ENCODE data around the gene GLRA3. TPM values are rescaled to one million over a fixed set of nuclear protein-coding genes. Genes with fewer than 3 reads are reported as not detected.

GLRA3 gene
- total and polyA plus RNA-seq, 10 of the 15 experiments (the other 5 are each of a cell fraction or from before 2014, with no cell fraction given): not detected

DNA sequence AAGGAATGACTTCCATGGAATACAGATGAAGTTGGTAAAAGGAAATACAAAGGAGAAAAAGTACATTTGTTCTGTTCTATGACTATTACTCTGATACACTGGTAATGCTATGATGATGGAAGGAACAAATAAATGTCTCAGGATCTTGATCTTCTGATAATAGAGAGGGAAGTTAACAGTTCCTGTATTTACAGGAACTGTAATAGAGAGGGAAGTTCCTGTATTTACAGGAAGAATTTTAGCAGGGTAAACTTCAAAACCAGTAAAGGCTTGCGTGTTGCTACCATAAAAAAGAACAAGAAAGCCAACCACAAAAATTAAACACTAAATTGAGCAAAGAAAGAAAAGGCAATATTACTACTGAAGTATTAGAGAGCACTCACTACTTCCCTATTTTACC lies 215.1 kb downstream of the GLRA3 start:
- POLR2A ChIA-PET: no interaction called here
- no TSS peak for BruUV-seq (replicated peaks)
- H3K4me1 ChIP-seq (ENCODE audit: control insufficient read depth, insufficient read depth, low read length): no peaks in the 10 kb centered on the region
- no peaks in the 10 kb centered on the region for H4K20me1 ChIP-seq (ENCODE audit: control insufficient read depth, insufficient read depth)
- no peaks in the 10 kb centered on the region for H3K79me2 ChIP-seq (ENCODE audit: control insufficient read depth, insufficient read depth, low read length)
- TF ChIP-seq NR2C1 (IDR thresholded peaks at IDR 0.05) (no peak), RCOR1 (conservative IDR thresholded peaks at IDR 0.05; ENCODE audit: low read depth, low read length) (no peak), POU2F2 (IDR thresholded peaks at IDR 0.05; ENCODE audit: borderline replicate concordance, low read depth, low read length) (no peak)
- DNase-seq (ENCODE audit: low read depth, low spot score) (no peak), FAIRE-seq (no peak), ATAC-seq (no peak)
- no peak overlapping the region for H3K9ac ChIP-seq (ENCODE audit: control insufficient read depth, insufficient read depth, low read length)
- H3K27ac ChIP-seq (ENCODE audit: control insufficient read depth, insufficient read depth): no peak overlapping the region
- SMC1A ChIA-PET (ENCODE audit: uncharacterized antibody, unreplicated experiment): no interaction called here
- no peaks in the 10 kb centered on the region for H3K36me3 ChIP-seq (ENCODE audit: control insufficient read depth in 2 of 2, insufficient read depth in 2 of 2, low read length in 1 of 2)
- CTCF ChIA-PET: no interaction called here
- no peaks in the 10 kb centered on the region; a peak in 1 of 4 replicates for H3K27me3 ChIP-seq (replicated peaks in 1 of 2; ENCODE audit: control insufficient read depth in 2 of 2, insufficient read depth in 2 of 2, low read length in 1 of 2)
- 0% methylated on average over 1 of the region's 1 CpG for WGBS (ENCODE audit: insufficient coverage, insufficient replicate concordance, low lambda C conversion rate, missing lambda C conversion rate)
- intact Hi-C loops (cut with micrococcal nuclease; ENCODE audit: unreplicated experiment) (no loop called here), in situ Hi-C loops (cut with MboI) (no loop called here)
- RAD21 ChIA-PET (ENCODE audit: unreplicated experiment): no interaction called here
- H2AFZ ChIP-seq (ENCODE audit: control insufficient read depth, low read depth, low read length): no peak overlapping the region
- no peaks in the 10 kb centered on the region for H3K9me3 ChIP-seq (replicated peaks; ENCODE audit: control insufficient read depth, insufficient read depth, low read length)
- no peak overlapping the region for H3K4me2 ChIP-seq (ENCODE audit: control insufficient read depth, insufficient read depth)
- H3K4me3 ChIP-seq: no peak overlapping the region

DNA sequence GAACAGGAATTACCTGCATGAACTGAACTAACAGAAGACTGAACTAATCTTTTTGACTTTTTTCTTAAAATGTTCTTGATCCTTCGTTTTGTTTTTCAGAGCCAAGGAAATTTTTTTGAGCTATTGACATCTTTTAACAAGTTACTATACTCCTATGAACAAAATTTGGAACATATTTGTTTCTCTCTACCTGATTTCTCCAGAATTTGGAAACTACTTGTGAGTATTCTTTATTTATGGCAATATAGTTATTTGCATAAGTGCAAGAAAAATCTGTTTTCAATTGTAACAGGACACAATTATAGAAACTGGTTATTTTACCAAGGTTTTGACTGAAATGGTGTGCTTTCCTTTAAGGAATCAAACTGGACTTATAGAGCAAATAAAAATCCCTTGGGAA lies 217.3 kb downstream of the GLRA3 start:
- no peak for FAIRE-seq
- ATAC-seq: no peak
- intact Hi-C loops (cut with micrococcal nuclease; ENCODE audit: unreplicated experiment) (no loop called here), in situ Hi-C loops (cut with MboI) (no loop called here)
- H2AFZ ChIP-seq (ENCODE audit: control insufficient read depth, low read depth, low read length): no peak overlapping the region
- H3K4me1 ChIP-seq (ENCODE audit: control insufficient read depth, insufficient read depth, low read length): no peaks in the 10 kb centered on the region
- DNase-seq (ENCODE audit: low read depth, low spot score): no peak
- no peaks in the 10 kb centered on the region for H3K79me2 ChIP-seq (ENCODE audit: control insufficient read depth, insufficient read depth, low read length)
- H3K36me3 ChIP-seq (ENCODE audit: control insufficient read depth in 2 of 2, insufficient read depth in 2 of 2, low read length in 1 of 2): no peaks in the 10 kb centered on the region
- no peak overlapping the region for H3K4me2 ChIP-seq (ENCODE audit: control insufficient read depth, insufficient read depth)
- H3K27ac ChIP-seq (ENCODE audit: control insufficient read depth, insufficient read depth): no peak overlapping the region
- 0% methylated on average over 1 of the region's 1 CpG for WGBS (ENCODE audit: insufficient coverage, insufficient replicate concordance, low lambda C conversion rate, missing lambda C conversion rate)
- BruUV-seq (replicated peaks): no TSS peak
- H3K9me3 ChIP-seq (replicated peaks; ENCODE audit: control insufficient read depth, insufficient read depth, low read length): no peaks in the 10 kb centered on the region
- H3K4me3 ChIP-seq: no peak overlapping the region
- CTCF ChIA-PET: no interaction called here
- no peak overlapping the region for H3K9ac ChIP-seq (ENCODE audit: control insufficient read depth, insufficient read depth, low read length)
- RAD21 ChIA-PET (ENCODE audit: unreplicated experiment): no interaction called here
- no peaks in the 10 kb centered on the region for H4K20me1 ChIP-seq (ENCODE audit: control insufficient read depth, insufficient read depth)
- SMC1A ChIA-PET (ENCODE audit: uncharacterized antibody, unreplicated experiment): interaction anchor here (0.6 kb wide), 1 partner anchor 253 kb away, joined by 3 read pairs; no protein-coding TSS in a partner anchor
- no peaks in the 10 kb centered on the region for H3K27me3 ChIP-seq (replicated peaks in 1 of 2; ENCODE audit: control insufficient read depth in 2 of 2, insufficient read depth in 2 of 2, low read length in 1 of 2)
- POLR2A ChIA-PET: no interaction called here
- no peak for TF ChIP-seq PAX5 (IDR thresholded peaks at IDR 0.05; ENCODE audit: borderline replicate concordance, low read depth, low read length)
- no peak for TF ChIP-seq ZNF217 (IDR thresholded peaks at IDR 0.05)
- TF ChIP-seq MEF2B (IDR thresholded peaks at IDR 0.05; ENCODE audit: partially characterized antibody, poor library complexity, severe bottlenecking): no peak
- TF ChIP-seq SREBF2 (IDR thresholded peaks at IDR 0.05; ENCODE audit: low read length): no peak
- no peak for TF ChIP-seq GABPA (IDR thresholded peaks at IDR 0.05; ENCODE audit: low read depth)
- no peak for TF ChIP-seq MTA2 (IDR thresholded peaks at IDR 0.05; ENCODE audit: low read depth)
- no peak for TF ChIP-seq SP1 (IDR thresholded peaks at IDR 0.05; ENCODE audit: low read depth, low read length)
- TF ChIP-seq JUNB (IDR thresholded peaks at IDR 0.05): no peak
- no peak for TF ChIP-seq TCF7 (IDR thresholded peaks at IDR 0.05; ENCODE audit: borderline replicate concordance)
- TF ChIP-seq, protein P1, sequence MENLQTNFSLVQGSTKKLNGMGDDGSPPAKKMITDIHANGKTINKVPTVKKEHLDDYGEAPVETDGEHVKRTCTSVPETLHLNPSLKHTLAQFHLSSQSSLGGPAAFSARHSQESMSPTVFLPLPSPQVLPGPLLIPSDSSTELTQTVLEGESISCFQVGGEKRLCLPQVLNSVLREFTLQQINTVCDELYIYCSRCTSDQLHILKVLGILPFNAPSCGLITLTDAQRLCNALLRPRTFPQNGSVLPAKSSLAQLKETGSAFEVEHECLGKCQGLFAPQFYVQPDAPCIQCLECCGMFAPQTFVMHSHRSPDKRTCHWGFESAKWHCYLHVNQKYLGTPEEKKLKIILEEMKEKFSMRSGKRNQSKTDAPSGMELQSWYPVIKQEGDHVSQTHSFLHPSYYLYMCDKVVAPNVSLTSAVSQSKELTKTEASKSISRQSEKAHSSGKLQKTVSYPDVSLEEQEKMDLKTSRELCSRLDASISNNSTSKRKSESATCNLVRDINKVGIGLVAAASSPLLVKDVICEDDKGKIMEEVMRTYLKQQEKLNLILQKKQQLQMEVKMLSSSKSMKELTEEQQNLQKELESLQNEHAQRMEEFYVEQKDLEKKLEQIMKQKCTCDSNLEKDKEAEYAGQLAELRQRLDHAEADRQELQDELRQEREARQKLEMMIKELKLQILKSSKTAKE (IDR thresholded peaks at IDR 0.05; ENCODE audit: low read depth, poor library complexity, severe bottlenecking): no peak
- TF ChIP-seq, protein P2, sequence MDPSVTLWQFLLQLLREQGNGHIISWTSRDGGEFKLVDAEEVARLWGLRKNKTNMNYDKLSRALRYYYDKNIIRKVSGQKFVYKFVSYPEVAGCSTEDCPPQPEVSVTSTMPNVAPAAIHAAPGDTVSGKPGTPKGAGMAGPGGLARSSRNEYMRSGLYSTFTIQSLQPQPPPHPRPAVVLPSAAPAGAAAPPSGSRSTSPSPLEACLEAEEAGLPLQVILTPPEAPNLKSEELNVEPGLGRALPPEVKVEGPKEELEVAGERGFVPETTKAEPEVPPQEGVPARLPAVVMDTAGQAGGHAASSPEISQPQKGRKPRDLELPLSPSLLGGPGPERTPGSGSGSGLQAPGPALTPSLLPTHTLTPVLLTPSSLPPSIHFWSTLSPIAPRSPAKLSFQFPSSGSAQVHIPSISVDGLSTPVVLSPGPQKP (IDR thresholded peaks at IDR 0.05; ENCODE audit: low read depth, low read length): no peak
- TF ChIP-seq, protein P3, sequence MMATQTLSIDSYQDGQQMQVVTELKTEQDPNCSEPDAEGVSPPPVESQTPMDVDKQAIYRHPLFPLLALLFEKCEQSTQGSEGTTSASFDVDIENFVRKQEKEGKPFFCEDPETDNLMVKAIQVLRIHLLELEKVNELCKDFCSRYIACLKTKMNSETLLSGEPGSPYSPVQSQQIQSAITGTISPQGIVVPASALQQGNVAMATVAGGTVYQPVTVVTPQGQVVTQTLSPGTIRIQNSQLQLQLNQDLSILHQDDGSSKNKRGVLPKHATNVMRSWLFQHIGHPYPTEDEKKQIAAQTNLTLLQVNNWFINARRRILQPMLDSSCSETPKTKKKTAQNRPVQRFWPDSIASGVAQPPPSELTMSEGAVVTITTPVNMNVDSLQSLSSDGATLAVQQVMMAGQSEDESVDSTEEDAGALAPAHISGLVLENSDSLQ (IDR thresholded peaks at IDR 0.05): no peak
